Right kidney (tissue), 1 donor: ENCODE data around the gene HIP1.
"Not testable (repeated sequence)": the region's sequence is repeated elsewhere in the genome, so short reads cannot be mapped to it uniquely, and the experiment has no call there.

Experiments used
- DNase-seq: peaks from one replicate; pipeline ENCODE4 v3.0.0-alpha.2; 2016

HIP1 gene

GRCh38 chr7:75716992-75717626, 21.6 kb downstream of the HIP1 start:
- DNase-seq, result no peak

DNA sequence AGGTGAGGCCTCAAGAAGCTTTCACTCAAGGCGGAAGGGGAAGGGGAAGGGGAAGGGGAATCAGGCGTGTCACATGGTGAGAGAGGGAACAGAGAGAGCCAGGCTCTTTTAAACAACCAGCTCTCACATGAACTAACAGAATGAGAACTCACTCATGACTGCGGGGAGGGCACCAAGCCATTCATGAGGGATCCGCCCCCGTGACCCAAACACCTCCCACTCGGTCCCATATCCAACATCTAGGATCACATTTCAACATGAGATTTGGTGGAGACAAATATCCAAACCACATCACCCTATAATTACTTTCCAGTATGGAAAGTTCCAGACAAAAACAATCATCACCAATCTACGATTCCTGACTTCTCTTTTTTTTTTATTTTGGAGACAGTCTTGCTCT, 22.9 kb downstream of the HIP1 start:
- no peak for DNase-seq

- DNase-seq, result no peak
These were observed 26.0 kb downstream of the HIP1 start for GRCh38 chr7:75712517-75713361.

DNA sequence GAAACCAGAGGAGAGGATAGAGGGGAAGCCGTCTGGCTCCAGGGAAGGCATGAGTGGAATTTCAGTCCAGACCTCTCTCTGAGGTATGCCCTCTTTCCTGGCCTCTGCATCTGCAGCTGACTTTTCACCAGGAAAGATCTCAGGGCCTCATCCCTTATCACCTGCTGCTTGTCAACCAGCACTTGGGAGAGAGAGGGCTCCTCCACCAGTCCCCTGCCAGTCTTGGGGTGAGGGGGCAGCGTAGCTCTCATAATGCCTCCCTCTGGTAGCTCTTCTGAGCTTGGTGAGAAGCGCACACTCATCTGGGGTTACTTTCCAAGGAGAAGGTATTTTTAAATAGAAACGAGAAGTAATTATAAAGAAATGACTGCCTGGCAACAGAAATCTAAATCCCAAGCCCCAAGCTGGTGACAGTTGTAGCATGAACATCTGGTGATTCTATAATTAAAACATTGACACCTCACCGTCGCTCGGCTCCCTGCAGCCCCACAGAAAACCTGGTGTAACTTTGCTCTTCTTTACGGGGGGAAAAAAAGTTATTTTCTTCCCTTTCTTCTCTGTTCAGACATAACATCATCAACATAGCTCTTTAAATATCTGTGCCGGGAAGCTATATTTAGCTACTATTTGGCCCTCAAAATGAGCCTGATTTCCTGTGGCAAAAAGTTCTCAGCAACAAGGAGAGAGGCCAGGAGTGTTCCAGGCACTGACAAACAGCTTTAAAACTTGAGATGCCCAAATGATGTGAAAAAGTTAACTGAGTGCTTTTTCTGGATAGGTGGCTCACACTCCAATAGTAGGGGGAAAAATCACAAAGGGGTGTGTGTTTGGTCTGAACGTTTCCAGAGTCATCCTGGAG, 26.9 kb downstream of the HIP1 start:
- no peak for DNase-seq

GRCh38 chr7:75711076-75711475, 27.7 kb downstream of the HIP1 start:
- DNase-seq, result no peak

GRCh38 chr7:75704928-75705327, 33.8 kb downstream of the HIP1 start:
- no peak for DNase-seq

- DNase-seq, result no peak
These were observed 36.2 kb downstream of the HIP1 start for GRCh38 chr7:75702515-75702914.

- DNase-seq, result no peak
These were observed 38.7 kb downstream of the HIP1 start for GRCh38 chr7:75699993-75700392.

DNA sequence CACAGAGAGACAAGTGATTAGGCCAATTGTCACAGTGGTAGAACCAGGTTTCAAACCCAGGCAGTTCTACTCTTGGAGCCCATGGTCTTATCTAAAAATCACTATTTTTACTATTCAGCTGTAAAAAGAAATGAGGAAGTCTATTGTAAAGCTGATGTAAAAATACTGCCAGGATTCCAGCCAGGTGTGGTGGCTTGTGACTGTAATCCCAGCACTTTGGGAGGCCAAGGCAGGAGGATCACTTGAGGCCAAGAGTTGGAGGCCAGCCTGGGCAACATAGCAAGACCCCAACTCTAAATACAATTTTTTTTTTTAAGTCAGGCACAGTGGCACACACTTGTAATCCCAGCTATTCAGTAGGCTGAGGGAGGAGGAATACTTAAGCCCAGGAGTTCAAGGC, 40.4 kb downstream of the HIP1 start:
- no peak for DNase-seq

DNA sequence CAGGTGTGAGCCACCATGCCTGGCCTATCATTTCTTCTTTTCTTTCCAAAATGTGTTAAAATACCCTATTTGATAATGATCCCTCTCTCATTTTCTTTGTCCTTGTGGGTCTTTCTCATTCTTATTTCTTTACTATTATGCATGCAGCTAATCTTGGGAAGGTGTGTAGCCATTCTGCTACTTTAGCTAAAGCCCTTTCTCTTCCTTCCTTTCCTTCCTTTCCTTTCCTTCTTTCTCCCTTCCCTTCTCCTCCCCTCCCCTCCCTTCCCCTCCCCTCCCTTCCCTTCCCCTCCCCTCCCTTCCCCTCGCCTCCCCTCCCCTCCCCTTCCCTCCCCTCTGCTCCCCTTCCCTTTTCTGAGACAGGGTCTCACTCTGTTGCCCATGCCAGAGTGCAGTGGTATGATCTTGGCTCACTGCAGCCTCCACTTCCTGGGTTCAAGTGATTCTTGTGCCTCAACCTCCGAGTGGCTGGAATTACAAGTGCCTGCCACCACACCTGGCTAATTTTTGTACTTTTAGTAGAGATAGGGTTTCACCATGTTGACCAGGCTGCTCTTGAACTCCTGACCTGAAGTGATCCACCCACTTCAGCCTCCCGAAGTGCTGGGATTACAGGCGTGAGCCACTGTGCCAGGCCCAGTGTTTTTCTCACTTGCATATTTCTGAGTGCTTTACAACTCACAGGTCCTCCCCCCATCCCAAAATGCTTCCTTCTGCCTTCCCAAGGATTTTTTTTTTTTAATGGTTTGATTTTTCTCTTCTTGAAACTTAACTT, 42.3 kb downstream of the HIP1 start:
- DNase-seq, result no peak

- DNase-seq, result no peak
These were observed 43.9 kb downstream of the HIP1 start for GRCh38 chr7:75694638-75695399.

DNA sequence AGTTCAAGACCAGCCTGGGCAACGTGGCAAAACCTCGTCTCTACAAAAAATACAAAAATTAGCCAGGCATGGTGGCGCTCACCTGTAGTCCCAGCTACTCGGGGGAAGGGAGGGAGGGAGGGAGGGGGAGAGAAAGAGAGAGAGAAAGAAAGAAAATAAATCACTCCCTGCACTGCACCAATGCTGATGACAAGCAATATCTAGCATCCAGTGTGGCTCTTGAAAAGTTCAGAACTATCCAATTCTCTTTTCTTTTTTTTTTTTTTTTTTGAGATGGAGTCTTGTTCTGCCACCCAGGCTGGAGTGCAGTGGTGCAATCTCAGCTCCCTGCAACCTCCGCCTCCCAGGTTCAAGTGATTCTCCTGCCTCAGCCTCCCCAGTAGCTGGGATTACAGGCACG, 45.1 kb downstream of the HIP1 start:
- DNase-seq, result not testable (repeated sequence)

GRCh38 chr7:75691793-75692543, 46.8 kb downstream of the HIP1 start:
- peak; percentile 25 for DNase-seq

- no peak for DNase-seq
These were observed 48.6 kb downstream of the HIP1 start for GRCh38 chr7:75690121-75690523.

GRCh38 chr7:75689246-75690099, 49.3 kb downstream of the HIP1 start:
- no peak for DNase-seq

DNA sequence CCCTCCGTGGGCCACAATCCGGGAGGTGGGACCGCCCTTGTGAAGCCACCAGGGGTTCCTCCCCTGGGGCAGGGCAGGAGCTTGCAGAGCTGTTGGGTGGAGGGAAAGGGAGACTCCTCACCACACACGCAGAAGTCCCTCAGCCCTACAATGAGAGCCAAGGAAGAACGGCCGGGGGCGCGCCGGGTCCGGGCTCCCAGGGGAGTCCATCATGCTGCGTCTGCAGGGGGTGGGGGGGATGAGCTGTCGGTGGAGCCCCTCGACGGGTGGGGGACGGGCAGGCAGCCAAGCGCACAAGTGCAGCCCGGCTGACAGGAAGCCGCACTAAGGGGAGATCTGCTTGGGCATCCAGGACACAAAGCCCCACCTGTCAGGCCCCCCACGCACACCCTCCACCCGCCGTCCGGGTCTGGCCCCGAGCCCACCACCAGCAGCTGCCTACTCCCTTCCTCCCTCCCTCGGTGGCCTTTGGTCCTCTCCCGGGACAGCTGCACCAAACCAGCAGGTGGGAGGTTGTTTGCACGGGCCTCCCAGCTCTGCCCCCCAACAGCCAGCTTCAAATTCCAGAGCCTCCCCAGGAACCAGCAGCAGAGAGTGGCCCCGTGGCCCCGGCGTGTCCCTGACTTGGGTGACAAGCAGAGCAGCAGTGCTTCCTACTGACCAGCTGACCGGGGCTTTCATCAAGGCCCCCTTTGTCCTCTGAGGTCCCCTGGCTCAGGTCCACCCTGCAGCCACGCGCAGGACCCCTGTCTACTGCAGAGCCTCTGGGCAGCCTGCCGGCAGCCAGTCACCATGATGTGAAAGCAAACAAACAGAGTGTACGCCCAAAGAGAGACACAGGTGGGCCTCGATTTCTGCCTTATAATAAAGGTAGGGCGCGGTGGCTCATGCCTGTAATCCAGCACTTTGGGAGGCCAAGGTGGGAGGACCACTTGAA, 50.3 kb downstream of the HIP1 start:
- peak; percentile 66 for DNase-seq

DNA sequence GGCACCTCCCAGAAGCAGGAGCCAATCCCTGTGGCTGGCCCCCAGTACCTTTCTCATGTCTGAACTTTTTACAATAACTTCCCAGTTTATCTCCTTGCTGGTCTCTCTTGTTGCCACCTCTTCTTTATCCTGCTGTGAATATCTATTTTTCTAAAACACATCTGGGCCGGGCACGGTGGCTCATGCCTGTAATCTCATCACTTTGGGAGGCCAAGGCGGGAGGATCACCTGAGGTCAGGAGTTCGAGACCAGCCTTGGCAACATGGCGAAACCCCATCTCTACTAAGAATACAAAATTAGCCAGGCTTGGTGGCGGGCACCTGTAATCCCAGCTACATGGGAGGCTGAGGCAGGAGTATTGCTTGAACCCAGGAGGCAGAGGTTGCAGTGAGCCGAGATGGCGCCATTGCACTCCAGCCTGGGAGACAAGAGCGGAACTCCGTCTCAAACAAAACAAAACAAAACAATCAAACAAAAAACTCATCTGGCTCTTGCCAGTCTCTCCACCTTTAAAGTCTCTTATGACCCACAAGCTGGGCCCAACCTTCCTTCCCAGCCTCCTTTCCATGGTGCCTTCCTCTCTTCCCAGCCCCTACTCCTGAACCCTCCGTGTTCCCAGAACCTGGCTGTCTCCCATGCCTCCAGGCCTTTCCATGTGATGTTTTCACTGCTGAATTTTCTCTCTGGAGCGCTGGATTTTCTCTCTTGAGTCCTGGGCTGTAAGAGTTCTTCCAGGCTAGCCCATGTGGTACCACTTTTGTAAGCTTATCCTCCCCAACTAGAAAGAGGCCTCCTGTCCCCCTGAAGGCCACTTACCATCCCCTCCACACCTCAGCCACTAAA, 51.3 kb downstream of the HIP1 start:
- no peak for DNase-seq

DNA sequence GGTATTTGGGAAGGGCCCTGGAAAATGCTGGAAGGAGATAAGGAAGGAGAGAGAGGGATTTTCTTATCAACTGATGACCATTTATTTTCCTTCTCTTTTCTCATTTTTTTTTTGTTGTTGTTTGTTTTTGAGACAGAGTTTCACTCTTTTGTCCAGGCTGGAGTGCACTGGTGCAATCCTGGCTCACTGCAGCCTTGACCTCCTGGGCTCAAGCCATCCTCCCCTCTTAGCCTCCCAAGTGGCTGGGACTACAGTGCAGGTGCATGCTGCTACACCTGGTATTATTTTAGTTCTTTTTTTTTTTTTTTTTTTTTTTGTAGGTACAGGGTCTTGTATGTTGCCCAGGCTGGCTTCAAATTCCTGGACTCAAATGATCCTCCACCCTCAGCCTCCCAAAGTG, 52.2 kb downstream of the HIP1 start:
- no peak for DNase-seq
